ENCODE data around the gene NKD1.

The NKD1 gene

GRCh38 chr16:50596762-50597450 is 48.7 kb downstream of the NKD1 start:
- CTCF ChIA-PET, result interaction anchor here (4.7 to 7.8 kb wide), 2 partner anchors 69 to 209 kb away, joined by 44 to 147 read pairs; no protein-coding TSS in a partner anchor
- DNase-seq (ENCODE audit: low read depth, low spot score), result no peak
- no peak for TF ChIP-seq CTCF (IDR thresholded peaks at IDR 0.05; ENCODE audit: insufficient read depth, low read length, missing control alignments)
- no peak overlapping the region for H3K4me3 ChIP-seq (ENCODE audit: low read depth, low read length)
- POLR2A ChIA-PET, result no interaction called here

GRCh38 chr16:50597563-50598255 is 49.5 kb downstream of the NKD1 start:
- TF ChIP-seq CTCF (IDR thresholded peaks at IDR 0.05; ENCODE audit: insufficient read depth, low read length, missing control alignments), result no peak
- POLR2A ChIA-PET, result no interaction called here
- DNase-seq (ENCODE audit: low read depth, low spot score), result no peak
- CTCF ChIA-PET, result interaction anchor here (7.8 kb wide), 1 partner anchor 68 kb away, joined by 147 read pairs; no protein-coding TSS in a partner anchor
- no peak overlapping the region for H3K4me3 ChIP-seq (ENCODE audit: low read depth, low read length)

- CTCF ChIA-PET, result interaction anchor here (1.6 kb wide), 1 partner anchor 67 kb away, joined by 7 read pairs; no protein-coding TSS in a partner anchor
- POLR2A ChIA-PET, result no interaction called here
- no peak overlapping the region for H3K4me3 ChIP-seq (ENCODE audit: low read depth, low read length)
- no peak for TF ChIP-seq CTCF (IDR thresholded peaks at IDR 0.05; ENCODE audit: insufficient read depth, low read length, missing control alignments)
- no peak for DNase-seq (ENCODE audit: low read depth, low spot score)
These were observed 50.2 kb downstream of the NKD1 start for GRCh38 chr16:50598256-50598894.

- no peak for TF ChIP-seq CTCF (IDR thresholded peaks at IDR 0.05; ENCODE audit: insufficient read depth, low read length, missing control alignments)
- ChIA-PET CTCF (interaction anchor here (0.8 to 1.6 kb wide), 2 partner anchors 66 to 207 kb away, joined by 3 to 7 read pairs; no protein-coding TSS in a partner anchor), POLR2A (no interaction called here)
- no peak overlapping the region for H3K4me3 ChIP-seq (ENCODE audit: low read depth, low read length)
- DNase-seq (ENCODE audit: low read depth, low spot score), result no peak
These were observed 50.8 kb downstream of the NKD1 start for GRCh38 chr16:50598936-50599361.

- ChIA-PET POLR2A (no interaction called here), CTCF (interaction anchor here (0.8 to 1.6 kb wide), 2 partner anchors 66 to 207 kb away, joined by 3 to 7 read pairs; no protein-coding TSS in a partner anchor)
- DNase-seq (ENCODE audit: low read depth, low spot score), result no peak
- TF ChIP-seq CTCF (IDR thresholded peaks at IDR 0.05; ENCODE audit: insufficient read depth, low read length, missing control alignments), result no peak
- no peak overlapping the region for H3K4me3 ChIP-seq (ENCODE audit: low read depth, low read length)
These were observed 51.3 kb downstream of the NKD1 start for GRCh38 chr16:50599494-50599893.
